ENCODE results near the gene HASPIN.

DNA sequence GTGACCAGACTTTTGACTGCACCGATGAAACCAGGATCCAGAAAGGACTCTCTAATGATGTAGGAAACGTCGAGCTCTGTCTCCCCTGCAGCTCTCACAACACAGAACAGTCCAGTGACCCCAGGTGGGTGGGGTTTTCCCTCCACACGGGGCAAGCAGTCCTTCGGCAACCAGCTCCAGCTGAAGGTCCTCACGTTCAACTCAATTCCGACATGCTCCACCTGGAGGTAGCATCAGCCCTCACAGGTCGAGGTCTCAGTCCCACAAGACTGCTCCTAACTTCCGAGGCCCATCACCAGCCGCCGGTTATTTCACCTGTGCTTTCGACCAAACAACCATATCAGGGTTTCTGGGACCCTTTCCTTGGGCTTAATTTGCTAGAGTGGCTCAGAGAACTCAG is 49.1 kb downstream of the HASPIN start:
- no peak for TF ChIP-seq GATA3 (IDR thresholded peaks at IDR 0.05; ENCODE audit: low read depth, low read length)
- TF ChIP-seq GATA2 (IDR thresholded peaks at IDR 0.05; ENCODE audit: low read depth, low read length), result no peak
